GM12891 (cell line): ENCODE measurements around the gene NDUFB6.

Experiments used
- POLR2A ChIP-seq: IDR thresholded peaks from 2 replicates; pipeline ENCODE4 v1.6.1; 2011; ENCODE audit warnings: low read depth, low read length, control low read depth
- POLR2AphosphoS5 ChIP-seq: IDR thresholded peaks from 2 replicates; pipeline ENCODE4 v1.6.1; 2011; ENCODE audit warnings: low read depth, low read length, control low read depth
- POU2F2 ChIP-seq: IDR thresholded peaks from 2 replicates; pipeline ENCODE4 v1.6.1; 2011; ENCODE audit warnings: low read depth, mild to moderate bottlenecking, control low read depth, low read length, moderate library complexity
- SPI1 ChIP-seq: IDR thresholded peaks from 2 replicates; pipeline ENCODE4 v1.6.1; 2011; ENCODE audit warnings: low read depth, low read length, control low read depth
- TAF1 ChIP-seq: IDR thresholded peaks from 2 replicates; pipeline ENCODE4 v1.6.1; 2011; ENCODE audit warnings: low read depth, low read length, control low read depth

DNA sequence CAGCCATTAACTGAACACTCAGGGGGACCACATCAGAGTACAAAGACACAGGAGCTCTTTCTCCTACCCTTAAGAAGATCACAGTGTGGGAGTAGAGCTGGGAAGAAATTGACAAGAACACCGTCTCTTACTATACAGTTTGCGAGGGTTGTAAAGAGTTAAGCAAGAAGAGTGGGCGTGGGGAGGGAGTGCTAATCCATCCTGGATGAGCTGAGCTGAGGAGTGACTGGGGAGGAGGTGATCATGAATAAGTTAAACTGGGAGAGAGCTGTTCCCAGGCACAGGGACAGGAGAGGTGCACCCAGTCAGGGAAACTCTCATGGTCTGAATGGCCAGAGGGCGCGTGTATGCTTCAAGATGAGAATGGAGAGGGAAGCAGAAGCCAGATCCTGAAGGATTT is 45.3 kb upstream of the NDUFB6 start:
- TF ChIP-seq POLR2A: no peak
- no peak for TF ChIP-seq POLR2AphosphoS5
- no peak for TF ChIP-seq TAF1
- no peak for TF ChIP-seq POU2F2
- no peak for TF ChIP-seq SPI1
